Heart left ventricle (tissue), 16 donors: ENCODE results near the gene CD209. TPM values are rescaled to one million over a fixed set of nuclear protein-coding genes. Genes with fewer than 3 reads are reported as not detected.
"Not testable (repeated sequence)": the region's sequence is repeated elsewhere in the genome, so short reads cannot be mapped to it uniquely, and the experiment has no call there.

Experiments used
- ATAC-seq, 4 donors: fragments of 200-7000 bp; cut with Tn5 transposase; one replicate each; pipeline ENCODE4 v1.9.1; 2020 to 2022; ENCODE audit warnings: moderate library complexity in 4 of 4, mild to moderate bottlenecking in 3 of 4, moderate number of reproducible peaks in 1 of 4
- DNase-seq, 5 donors: peaks; one replicate each; pipeline ENCODE4 v3.0.0-alpha.2; 2020
- H3K27ac ChIP-seq, 12 donors: fragments of 200-600 bp; sonication (generic) in 4 of 12; one replicate each; pipeline versions ENCODE4 v1.5.0 to v1.8.0; 2016 to 2022; ENCODE audit warnings: mild to moderate bottlenecking in 2 of 12
- H3K27me3 ChIP-seq, 9 donors: fragments of 200-600 bp; sonication (generic) in 2 of 9; one replicate each; pipeline versions ENCODE4 v1.5.1 to v1.8.0; 2016 to 2022; ENCODE audit warnings: mild to moderate bottlenecking in 3 of 9
- H3K36me3 ChIP-seq, 9 donors: fragments of 200-600 bp; sonication (generic) in 2 of 9; one replicate each; pipeline versions ENCODE4 v1.5.0 to v1.8.0; 2018 to 2022; ENCODE audit warnings: mild to moderate bottlenecking in 2 of 9
- H3K4me1 ChIP-seq, 12 donors: fragments of 200-600 bp; sonication (generic) in 4 of 12; one replicate each; pipeline versions ENCODE4 v1.5.0 to v1.8.0; 2016 to 2022; ENCODE audit warnings: mild to moderate bottlenecking in 3 of 12
- H3K4me3 ChIP-seq, 12 donors: fragments of 200-600 bp; sonication (generic) in 4 of 12; one replicate each; pipeline versions ENCODE4 v1.5.0 to v1.8.0; 2017 to 2022; ENCODE audit warnings: mild to moderate bottlenecking in 9 of 12, moderate library complexity in 4 of 12
- H3K9me3 ChIP-seq, 12 donors: fragments of 200-600 bp; sonication (generic) in 4 of 12; one replicate each; pipeline versions ENCODE4 v1.5.0 to v1.8.0; 2016 to 2022; ENCODE audit warnings: mild to moderate bottlenecking in 1 of 12
- CTCF ChIP-seq, 12 donors: fragments of 200-600 bp; sonication (generic) in 4 of 12; IDR thresholded peaks; one replicate each; pipeline versions ENCODE4 v1.5.0 to v1.8.0; 2018 to 2022; ENCODE audit warnings: antibody characterized with exemption in 12 of 12, mild to moderate bottlenecking in 5 of 12
- POLR2A ChIP-seq, 2 donors: fragments of 450-650 bp; IDR thresholded peaks; one replicate each; pipeline ENCODE4 v1.6.1; 2017; ENCODE audit warnings: antibody characterized with exemption in 2 of 2, mild to moderate bottlenecking in 2 of 2, moderate library complexity in 2 of 2
- WGBS, 4 donors: extraction: QIAGEN DNeasy Blood & Tissue Kit in 2 of 4; methylation state at CpG; one replicate each; pipeline versions ENCODE4 v1.1.5 to v1.1.7; 2013 to 2018; 5-methylcytosine and 5-hydroxymethylcytosine counted together
- intact Hi-C, 10 donors: fragments of 100-400 bp; cut with DNase I; formaldehyde crosslinking; loops; one replicate each; pipeline versions ENCODE4 v1.11.1 to v1.14.2; 2022
- polyA plus RNA-seq, 2 donors: library from polyadenylated mRNA; stranded (reverse); fragments of 200-250 nt; gene quantifications; one replicate each; pipeline ENCODE4 v1.2.3, GENCODE V29; 2013
- total RNA-seq, 9 donors: library from RNA; depleted of rRNA in 2 of 9; stranded (reverse); fragments of >200 nt in 2 of 9; fragmentation: NEBNext Ultra II Directional in 3 of 9; extraction: Animal tissue kit (Norgen Biotek cat#: 25700) in 3 of 9; gene quantifications; one replicate each; pipeline versions ENCODE4 v1.1.0 to v1.2.4, GENCODE V29; 2016 to 2023
- donor health status: ischemic (EF 13 %, LVEDD 7.1; RV severe dilation, severe dysfunction).
- donor health status: healthy with polysubstance abuse.
- donor health status: DM: no; HTN: yes; CAD: no.
- donor health status: DM: no; HTN: no; CAD: no.
- donor health status: ischemic (EF 25% LVEDD 6.9; RV normal size, moderate dysfunction).
- donor health status: ischemic (EF 25% LVEDD 5.7; RV mildly dilated, moderate dysfunction).
- donor health status: healthy.
- donor health status: DM: yes; HTN: yes; CAD: no.
- donor health status: ischemic (EF 35%, LVEDD 5.7; RV mildly dilated, moderate dysfunction).
- donor health status: nonischemic (EF 11% LVEDD 7.7; RV severe dilation, severe dysfunction).
- donor health status: DM: yes; HTN: yes; CAD: no.
- donor health status: PGD.
- donor health status: ischemic (EF 29% LVEDD 5.4; RV normal size, mild dysfunction).
- donor health status: nonischemic (EF 23%, LVEDD 6.1; RV moderate dilation, normal function).

CD209 gene
- total and polyA plus RNA-seq, 11 donors: 0.53 to 56.2 (median 4.4) TPM

GRCh38 chr19:7756258-7756657, 8.9 kb upstream of the CD209 start:
- no peak overlapping the region for H3K4me3 ChIP-seq
- H3K27me3 ChIP-seq: no peaks in the 10 kb centered on the region
- no peaks in the 10 kb centered on the region for H3K36me3 ChIP-seq
- TF ChIP-seq POLR2A (IDR thresholded peaks at IDR 0.05) (no peak), CTCF (IDR thresholded peaks at IDR 0.05) (no peak)
- 33 to 48% (median 42%) methylated on average over 4 of the region's 4 CpGs for WGBS, 4 donors
- ATAC-seq (no peak), DNase-seq (no peak)
- H3K4me1 ChIP-seq: no peaks in the 10 kb centered on the region
- intact Hi-C loops: no loop called here
- H3K9me3 ChIP-seq: peaks cover 0 to 53% (median 41%) of the 10 kb centered on the region in 12 donors
- no peak overlapping the region for H3K27ac ChIP-seq

GRCh38 chr19:7751157-7751783, 3.9 kb upstream of the CD209 start:
- WGBS, 4 donors: 70 to 73% (median 71%) methylated on average over 11 to 12 of the region's 12 CpGs
- intact Hi-C loops: no loop called here
- no peak for TF ChIP-seq POLR2A (IDR thresholded peaks at IDR 0.05)
- no peak for TF ChIP-seq CTCF (IDR thresholded peaks at IDR 0.05)

GRCh38 chr19:7748756-7749155, 1.4 kb upstream of the CD209 start:
- H3K4me3 ChIP-seq: no peak overlapping the region
- H3K9me3 ChIP-seq: peaks cover 0 to 4% (median 0%) of the 10 kb centered on the region in 12 donors
- DNase-seq (no peak), ATAC-seq (no peak)
- intact Hi-C loops: no loop called here
- 23 to 37% (median 30%) methylated on average over 4 of the region's 4 CpGs for WGBS, 4 donors
- peaks cover 0 to 30% (median 0%) of the 10 kb centered on the region in 9 donors for H3K27me3 ChIP-seq
- no peaks in the 10 kb centered on the region for H3K4me1 ChIP-seq
- no peaks in the 10 kb centered on the region for H3K36me3 ChIP-seq
- H3K27ac ChIP-seq: no peak overlapping the region
- TF ChIP-seq POLR2A (IDR thresholded peaks at IDR 0.05) (no peak), CTCF (IDR thresholded peaks at IDR 0.05) (no peak)

More at GRCh38 chr19:7751157-7751783, 3.9 kb upstream of the CD209 start:
- Histone ChIP-seq H3K27ac (no peak overlapping the region), H3K9me3 (peaks cover 0 to 19% (median 5%) of the 10 kb centered on the region in 12 donors), H3K36me3 (no peaks in the 10 kb centered on the region), H3K4me1 (no peaks in the 10 kb centered on the region), H3K4me3 (no peak overlapping the region), H3K27me3 (peaks cover 0 to 30% (median 0%) of the 10 kb centered on the region in 9 donors)
- no peak for DNase-seq
- no peak for ATAC-seq

- intact Hi-C loops: no loop called here
- Histone ChIP-seq H3K4me1 (no peaks in the 10 kb centered on the region), H3K9me3 (peaks cover 0 to 4% (median 0%) of the 10 kb centered on the region in 12 donors), H3K27ac (no peak overlapping the region), H3K4me3 (no peak overlapping the region), H3K27me3 (peaks cover 0 to 30% (median 0%) of the 10 kb centered on the region in 9 donors), H3K36me3 (no peaks in the 10 kb centered on the region)
- DNase-seq: no peak
- WGBS, 4 donors: 61 to 74% (median 69%) methylated on average over 2 of the region's 2 CpGs
- no peak for ATAC-seq
- TF ChIP-seq CTCF (IDR thresholded peaks at IDR 0.05) (no peak), POLR2A (IDR thresholded peaks at IDR 0.05) (no peak)
Measured at GRCh38 chr19:7748171-7748570, 837 bp upstream of the CD209 start.

- intact Hi-C loops, H3K27ac ChIP-seq, H3K36me3 ChIP-seq, ATAC-seq, DNase-seq, H3K9me3 ChIP-seq, H3K4me1 ChIP-seq: not testable (repeated sequence)
- WGBS, 4 donors: 46 to 75% (median 70%) methylated on average over 4 of the region's 4 CpGs
- Histone ChIP-seq H3K4me3 (peak overlapping the region in 4 of 12 donors; percentile 4 to 48 (median 20)), H3K27me3 (peaks cover 0 to 30% (median 0%) of the 10 kb centered on the region in 9 donors)
Measured at GRCh38 chr19:7746306-7746705, 1.0 kb downstream of the CD209 start.
